DMS 273 (cell line): ENCODE measurements around the gene HHLA2.

Source experiments
- DNase-seq: peaks from one replicate; lab custom pipeline; 2025; ENCODE audit not compliant: unreplicated experiment; lab: John Stamatoyannopoulos, UW

Gene HHLA2

GRCh38 chr3:108298056-108298455 is 1.7 kb downstream of the HHLA2 start:
- DNase-seq, result no peak

- no peak for DNase-seq
These were observed 3.9 kb downstream of the HHLA2 start for GRCh38 chr3:108300103-108300849.

GRCh38 chr3:108301695-108302404 is 5.5 kb downstream of the HHLA2 start:
- DNase-seq, result no peak

GRCh38 chr3:108302570-108302969 is 6.2 kb downstream of the HHLA2 start:
- no peak for DNase-seq

- DNase-seq, result no peak
These were observed 9.3 kb downstream of the HHLA2 start for GRCh38 chr3:108305484-108306172.

GRCh38 chr3:108311797-108312196 is 15.4 kb downstream of the HHLA2 start:
- DNase-seq, result no peak

- no peak for DNase-seq
These were observed 16.3 kb downstream of the HHLA2 start for GRCh38 chr3:108312656-108313055.

GRCh38 chr3:108315767-108316301 is 19.5 kb downstream of the HHLA2 start:
- no peak for DNase-seq

GRCh38 chr3:108319428-108320082 is 23.2 kb downstream of the HHLA2 start:
- DNase-seq, result peak; percentile 43

GRCh38 chr3:108320746-108321350 is 24.5 kb downstream of the HHLA2 start:
- DNase-seq, result no peak

- DNase-seq, result peak; percentile 11
These were observed 26.0 kb downstream of the HHLA2 start for GRCh38 chr3:108322352-108322751.

GRCh38 chr3:108324177-108324576 is 27.8 kb downstream of the HHLA2 start:
- DNase-seq, result no peak

GRCh38 chr3:108327168-108327567 is 30.8 kb downstream of the HHLA2 start:
- DNase-seq, result no peak

- DNase-seq, result no peak
These were observed 32.6 kb downstream of the HHLA2 start for GRCh38 chr3:108328821-108329486.

GRCh38 chr3:108329508-108329907 is 33.2 kb downstream of the HHLA2 start:
- no peak for DNase-seq

- peak; percentile 15 for DNase-seq
These were observed 33.6 kb downstream of the HHLA2 start for GRCh38 chr3:108329947-108330346.

- no peak for DNase-seq
These were observed 35.4 kb downstream of the HHLA2 start for GRCh38 chr3:108331792-108332191.

- no peak for DNase-seq
These were observed 37.6 kb downstream of the HHLA2 start for GRCh38 chr3:108333961-108334360.

GRCh38 chr3:108334701-108335100 is 38.4 kb downstream of the HHLA2 start:
- DNase-seq, result peak; percentile 94

GRCh38 chr3:108338901-108339545 is 42.7 kb downstream of the HHLA2 start:
- DNase-seq, result no peak
